Astrocyte (in vitro differentiated cells and primary cell): Measurements from ENCODE around the gene SPTY2D1.

Experiments used
- EZH2 ChIP-seq: IDR thresholded peaks from 2 replicates; pipeline ENCODE4 v1.6.1; 2012; ENCODE audit warnings: mild to moderate bottlenecking, low read length, inconsistent platforms; ENCODE audit not compliant: insufficient read depth
- TF ChIP-seq, protein P1 (sequence below): IDR thresholded peaks from 2 replicates; pipeline ENCODE4 v1.5.1; 2011; ENCODE audit warnings: low read depth, mild to moderate bottlenecking, inconsistent platforms, low read length, moderate library complexity; ENCODE audit not compliant: insufficient read depth

DNA sequence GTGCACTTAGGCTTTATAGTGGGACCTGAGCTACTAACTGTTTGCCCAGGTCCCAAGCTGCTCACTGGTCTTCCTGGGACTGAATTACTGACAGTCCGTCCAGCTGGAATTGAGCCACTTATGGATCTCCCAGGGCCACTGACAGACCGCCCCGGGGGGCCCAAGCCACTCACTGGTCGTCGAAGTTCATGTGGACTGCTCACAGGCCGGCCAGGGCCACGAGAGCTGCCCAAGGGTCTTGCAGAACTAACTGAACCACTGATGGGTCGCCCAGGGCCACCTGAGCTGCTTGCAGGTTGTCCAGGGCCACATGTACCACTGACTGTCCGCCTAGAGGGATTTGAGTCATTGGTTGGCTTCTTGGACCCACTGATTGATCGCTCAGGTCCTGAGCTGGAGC, 19.5 kb downstream of the SPTY2D1 start:
- TF ChIP-seq, protein P1, sequence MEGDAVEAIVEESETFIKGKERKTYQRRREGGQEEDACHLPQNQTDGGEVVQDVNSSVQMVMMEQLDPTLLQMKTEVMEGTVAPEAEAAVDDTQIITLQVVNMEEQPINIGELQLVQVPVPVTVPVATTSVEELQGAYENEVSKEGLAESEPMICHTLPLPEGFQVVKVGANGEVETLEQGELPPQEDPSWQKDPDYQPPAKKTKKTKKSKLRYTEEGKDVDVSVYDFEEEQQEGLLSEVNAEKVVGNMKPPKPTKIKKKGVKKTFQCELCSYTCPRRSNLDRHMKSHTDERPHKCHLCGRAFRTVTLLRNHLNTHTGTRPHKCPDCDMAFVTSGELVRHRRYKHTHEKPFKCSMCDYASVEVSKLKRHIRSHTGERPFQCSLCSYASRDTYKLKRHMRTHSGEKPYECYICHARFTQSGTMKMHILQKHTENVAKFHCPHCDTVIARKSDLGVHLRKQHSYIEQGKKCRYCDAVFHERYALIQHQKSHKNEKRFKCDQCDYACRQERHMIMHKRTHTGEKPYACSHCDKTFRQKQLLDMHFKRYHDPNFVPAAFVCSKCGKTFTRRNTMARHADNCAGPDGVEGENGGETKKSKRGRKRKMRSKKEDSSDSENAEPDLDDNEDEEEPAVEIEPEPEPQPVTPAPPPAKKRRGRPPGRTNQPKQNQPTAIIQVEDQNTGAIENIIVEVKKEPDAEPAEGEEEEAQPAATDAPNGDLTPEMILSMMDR: no peak
- no peak for TF ChIP-seq EZH2
